DLD1 (cell line): ENCODE results near the gene KRTAP4-6.
"Not testable (repeated sequence)": the region's sequence is repeated elsewhere in the genome, so short reads cannot be mapped to it uniquely, and the experiment has no call there.

ENCODE experiments used
- in situ Hi-C: cut with HindIII; loops from 2 replicates; pipeline ENCODE4 v1.10.0; 2017; ENCODE audit warnings: low sequenced_read_pairs

Gene KRTAP4-6

GRCh38 chr17:41107941-41108450 is 32.3 kb downstream of the KRTAP4-6 start:
- in situ Hi-C loops: no loop called here

GRCh38 chr17:41105347-41105746 is 35.0 kb downstream of the KRTAP4-6 start, which contains the start of gene KRTAP4-9:
Gene KRTAP4-9 (plus strand): TSS chr17:41105389. CDS start chr17:41105389, 0 bp downstream.
- in situ Hi-C loops: not testable (repeated sequence)

- in situ Hi-C loops: not testable (repeated sequence)
Observed at GRCh38 chr17:41104386-41105038, 35.8 kb downstream of the KRTAP4-6 start.

GRCh38 chr17:41103896-41104295 is 36.4 kb downstream of the KRTAP4-6 start:
- in situ Hi-C loops: no loop called here

- in situ Hi-C loops: no loop called here
Observed at GRCh38 chr17:41101586-41102259, 38.6 kb downstream of the KRTAP4-6 start, which contains the start of gene KRTAP4-16. Gene KRTAP4-16 (minus strand): TSS chr17:41102209. CDS start chr17:41102209, 0 bp downstream.

GRCh38 chr17:41099682-41100480 is 40.5 kb downstream of the KRTAP4-6 start:
- in situ Hi-C loops: not testable (repeated sequence)

- in situ Hi-C loops: no loop called here
Observed at GRCh38 chr17:41098481-41098880, 41.9 kb downstream of the KRTAP4-6 start.

- in situ Hi-C loops: no loop called here
Observed at GRCh38 chr17:41098042-41098441, 42.3 kb downstream of the KRTAP4-6 start, which contains the start of gene KRTAP4-8. Gene KRTAP4-8 (minus strand): TSS chr17:41098142. CDS start chr17:41098084, 58 bp downstream.

GRCh38 chr17:41096055-41096454 is 44.3 kb downstream of the KRTAP4-6 start:
- in situ Hi-C loops: no loop called here
